Activated T-cell treated with anti-CD3 and anti-CD28 coated beads for 4 hours (primary cell): ENCODE results near the gene LY6G5C.

Experiments
- DNase-seq: peaks from one replicate; pipeline ENCODE4 v3.0.0-alpha.2; 2020

LY6G5C gene

GRCh38 chr6:31689249-31690110 is 8.6 kb upstream of the LY6G5C start:
- no peak for DNase-seq

DNA sequence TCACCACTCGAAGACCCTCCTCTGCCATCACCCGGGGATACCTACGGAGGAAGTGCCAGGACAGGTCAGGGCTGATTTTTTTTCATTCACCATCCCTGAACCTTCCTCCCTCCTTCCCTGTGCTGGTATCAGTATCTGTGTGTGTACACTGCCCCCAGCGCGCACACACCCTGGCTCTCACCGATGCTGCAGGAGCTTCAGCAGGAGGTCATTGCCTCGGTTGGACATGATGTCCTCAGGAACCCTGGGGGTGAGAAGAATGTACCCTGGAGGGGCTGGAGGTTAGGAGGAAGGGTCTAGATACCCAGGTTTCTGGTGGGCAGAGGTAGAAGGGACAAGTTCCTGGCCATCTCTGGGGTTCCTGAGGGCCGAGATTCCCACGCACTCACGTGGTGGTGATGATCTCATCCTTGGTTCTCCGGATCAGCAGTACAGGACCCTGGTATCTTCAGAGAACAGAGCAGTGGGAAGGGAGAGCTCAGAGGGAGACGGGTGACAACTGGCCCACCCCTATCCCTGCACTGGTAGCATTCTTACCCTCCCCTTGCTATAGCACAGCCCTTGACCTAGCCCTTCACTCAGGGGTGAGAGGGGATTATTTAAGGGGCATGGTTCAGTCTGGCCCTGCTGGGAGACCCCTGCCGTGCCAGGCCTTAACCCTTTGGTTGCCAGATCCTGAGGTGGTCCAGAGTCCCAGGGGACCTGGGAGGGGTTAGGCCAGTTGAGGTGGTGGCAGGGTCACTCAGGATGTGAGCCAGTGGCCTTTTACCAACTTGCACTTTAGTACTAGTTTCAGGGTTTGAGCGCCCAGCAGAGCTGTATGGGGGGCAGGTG is 7.2 kb upstream of the LY6G5C start:
- no peak for DNase-seq

- no peak for DNase-seq
These were observed 6.5 kb upstream of the LY6G5C start for GRCh38 chr6:31687321-31687720.

DNA sequence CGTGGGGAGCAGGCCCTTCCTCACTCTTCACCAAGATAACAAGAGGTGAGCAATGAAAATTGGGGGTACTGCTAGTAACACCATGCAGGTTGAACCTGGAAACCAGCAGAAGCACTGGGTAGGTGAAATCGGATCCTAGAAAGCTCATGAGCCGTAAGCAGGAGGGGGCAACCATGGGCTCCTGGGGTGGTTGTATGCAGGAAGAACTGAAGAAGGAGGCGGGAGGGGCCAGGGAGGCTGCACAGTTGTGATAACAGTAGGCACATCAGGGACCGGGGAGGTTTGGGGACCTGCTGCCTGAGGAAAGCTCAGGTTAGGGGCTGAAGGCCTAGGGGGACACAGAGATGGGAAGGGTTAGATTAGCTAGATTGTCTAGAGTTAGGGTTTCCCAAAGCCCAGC is 5.6 kb upstream of the LY6G5C start:
- DNase-seq = no peak

- no peak for DNase-seq
These were observed 2.7 kb upstream of the LY6G5C start for GRCh38 chr6:31683591-31683990.

DNA sequence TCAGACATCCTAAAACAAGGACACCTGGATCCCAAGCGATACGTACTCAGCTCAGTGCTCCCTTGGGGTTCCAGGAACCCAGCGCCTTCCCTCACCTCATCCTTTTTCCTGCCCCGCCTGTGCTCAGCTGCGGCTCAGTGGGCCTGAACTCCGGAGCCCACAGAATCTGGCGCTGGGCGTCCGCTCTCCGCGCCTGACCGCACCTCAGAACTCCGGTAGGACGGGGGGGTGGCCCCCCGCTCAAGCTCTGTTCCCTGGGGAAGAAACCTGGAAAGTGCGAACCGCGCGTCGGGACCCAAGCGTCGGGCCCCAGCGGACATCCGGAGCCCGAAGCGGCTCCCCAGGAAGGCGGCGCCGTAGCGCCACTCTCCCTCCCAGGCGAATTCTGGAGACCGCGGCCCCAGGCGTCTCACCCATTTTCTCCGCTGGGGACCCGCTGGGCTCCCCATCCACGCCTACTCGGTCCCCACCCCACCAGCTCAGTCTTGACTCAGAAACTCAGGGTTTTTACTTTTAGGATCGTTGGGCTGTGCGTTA is 336 bp upstream of the LY6G5C start:
- no peak for DNase-seq

GRCh38 chr6:31677955-31678354 is 2.9 kb downstream of the LY6G5C start:
- DNase-seq = no peak

DNA sequence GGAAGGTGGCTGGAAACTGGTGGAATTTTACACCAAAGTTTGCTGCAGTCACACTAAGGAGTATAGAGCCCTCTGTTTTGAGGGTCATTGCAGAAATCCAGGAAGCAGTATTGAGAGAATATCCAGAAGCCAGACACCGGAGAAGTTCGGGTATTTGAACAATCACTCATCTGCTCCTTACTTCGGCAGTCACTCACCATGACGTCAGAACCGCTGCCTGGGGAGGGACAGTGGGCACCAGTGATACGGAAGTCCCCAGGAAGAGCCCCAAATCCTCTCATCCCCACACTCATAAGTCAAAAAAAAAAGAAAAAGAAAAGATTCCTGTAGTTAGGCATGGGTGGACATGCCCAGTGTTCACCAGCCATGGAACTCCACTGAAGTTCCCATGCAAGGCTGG is 4.0 kb downstream of the LY6G5C start:
- DNase-seq = no peak

- DNase-seq = no peak
These were observed 4.5 kb downstream of the LY6G5C start for GRCh38 chr6:31676322-31676903.

GRCh38 chr6:31669676-31670075 is 11.2 kb downstream of the LY6G5C start, which contains the start of gene LY6G5B:
LY6G5B (plus strand) TSS chr6:31669976; CDS start chr6:31670951, 975 bp downstream.
- no peak for DNase-seq

DNA sequence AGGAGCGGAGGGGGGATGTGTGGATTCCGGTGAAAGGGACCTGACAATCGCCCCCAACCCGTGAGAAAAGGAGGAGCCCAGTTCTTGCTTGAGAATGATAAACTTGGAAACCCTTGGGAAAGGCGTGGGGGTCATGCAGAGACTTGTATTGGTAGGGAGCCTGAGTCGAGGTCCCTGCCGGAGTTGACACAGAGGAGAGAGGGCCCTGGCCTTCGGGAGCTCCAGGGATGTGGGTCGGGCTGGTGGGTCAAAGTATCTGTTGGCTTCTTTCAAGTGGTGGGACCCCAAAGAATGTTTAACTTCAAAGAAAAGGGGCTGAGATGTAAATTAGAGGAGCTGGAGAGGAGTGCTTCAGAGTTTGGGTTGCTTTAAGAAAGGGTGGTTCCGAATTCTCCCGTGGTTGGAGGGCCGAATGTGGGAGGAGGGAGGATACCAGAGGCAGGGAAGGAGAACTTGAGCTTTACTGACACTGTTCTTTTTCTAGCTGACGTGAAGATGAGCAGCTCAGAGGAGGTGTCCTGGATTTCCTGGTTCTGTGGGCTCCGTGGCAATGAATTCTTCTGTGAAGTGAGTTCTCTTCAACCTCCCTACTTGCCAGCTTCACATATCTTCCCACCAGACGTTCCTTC is 14.4 kb downstream of the LY6G5C start:
- no peak for DNase-seq

GRCh38 chr6:31665501-31666336 is 15.1 kb downstream of the LY6G5C start, which contains the start of gene CSNK2B:
CSNK2B (plus strand) TSS chr6:31666080; CDS start chr6:31666832, 752 bp downstream.
- DNase-seq = peak; percentile 95

- DNase-seq = peak; percentile 84
These were observed 15.9 kb downstream of the LY6G5C start, which contains the start of gene GPANK1 for GRCh38 chr6:31664790-31665500. GPANK1 (minus strand) TSS chr6:31664997; CDS start chr6:31664478, 519 bp downstream.

DNA sequence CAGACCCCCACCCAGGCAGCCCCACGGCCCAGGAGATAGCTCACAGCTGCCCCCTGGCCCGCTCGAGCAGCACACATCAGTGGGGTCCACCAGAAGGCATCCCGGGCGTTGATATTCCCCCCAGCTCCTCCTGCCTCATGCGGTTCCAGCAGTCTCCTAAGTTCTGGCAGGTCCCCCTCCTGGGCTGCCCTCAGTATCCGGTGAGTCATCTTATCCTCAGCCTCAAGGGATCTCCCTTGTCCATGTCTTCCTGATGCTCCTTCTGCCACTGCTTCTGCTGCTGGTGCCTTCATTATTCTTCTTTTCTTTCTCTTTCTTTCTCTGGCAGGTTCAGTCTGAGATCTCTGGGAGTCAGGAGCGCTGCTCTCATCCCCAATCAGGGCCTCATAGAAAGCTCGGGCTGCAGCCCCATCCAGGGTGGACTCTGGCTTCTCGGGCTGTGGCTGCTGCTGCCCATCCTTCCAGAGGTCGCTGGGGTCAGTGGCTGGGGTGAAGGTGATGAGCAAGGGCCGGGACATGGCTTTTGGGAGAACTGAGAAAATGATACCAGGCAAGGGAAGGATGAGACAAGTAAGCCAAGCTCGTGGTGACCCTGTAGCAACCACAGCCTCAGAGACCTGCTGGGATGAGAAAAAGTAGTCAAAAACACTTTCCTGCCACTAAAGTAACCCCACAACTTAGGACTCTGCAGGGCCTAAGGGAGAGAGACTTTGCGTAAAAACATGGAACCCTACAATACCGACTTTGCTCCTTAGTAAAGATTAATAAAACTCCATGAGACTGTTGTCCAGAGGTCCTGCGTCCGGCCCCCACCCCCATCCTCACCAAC is 16.7 kb downstream of the LY6G5C start:
- no peak for DNase-seq

GRCh38 chr6:31663126-31663960 is 17.5 kb downstream of the LY6G5C start:
- DNase-seq = no peak

GRCh38 chr6:31662124-31662723 is 18.6 kb downstream of the LY6G5C start:
- no peak for DNase-seq

- DNase-seq = no peak
These were observed 19.4 kb downstream of the LY6G5C start for GRCh38 chr6:31661262-31662123.
